HTR-8/SVneo (cell line): Measurements from ENCODE around the gene GPBP1L1.
"Not testable (repeated sequence)": the region's sequence is repeated elsewhere in the genome, so short reads cannot be mapped to it uniquely, and the experiment has no call there.

ENCODE experiments used
- DNase-seq: peaks from one replicate; pipeline ENCODE4 v3.0.0; 2011; ENCODE audit warnings: low spot score, mixed read lengths; ENCODE audit not compliant: insufficient read length
- FAIRE-seq: peaks from 2 replicates; lab custom pipeline; 2011; peaks lifted over from hg19 to GRCh38; lab: Jason Lieb, UNC

Gene GPBP1L1

DNA sequence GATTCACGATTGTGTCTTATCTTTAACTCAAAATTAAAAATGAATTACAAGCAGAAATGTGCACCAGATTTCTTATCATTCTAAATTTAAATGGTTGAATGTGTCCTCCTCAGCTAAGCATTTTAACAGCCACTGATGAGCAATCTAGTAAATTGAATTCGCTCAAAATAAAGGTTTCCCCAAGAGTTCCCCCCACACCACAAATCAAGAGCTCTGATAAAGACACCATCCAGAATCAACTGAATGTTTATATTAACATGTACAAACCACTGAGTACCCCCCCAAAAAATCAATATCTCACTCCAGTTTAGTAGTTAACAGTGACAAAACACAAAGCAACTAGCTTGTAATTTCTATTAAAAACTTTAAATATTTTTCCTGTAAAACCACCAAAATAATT, 1.9 kb downstream of the GPBP1L1 start:
- FAIRE-seq: no peak

GRCh38 chr1:45682942-45683341, 3.4 kb downstream of the GPBP1L1 start:
- FAIRE-seq: no peak

More for the DNA sequence above, 1.9 kb downstream of the GPBP1L1 start:
- no peak for DNase-seq

DNA sequence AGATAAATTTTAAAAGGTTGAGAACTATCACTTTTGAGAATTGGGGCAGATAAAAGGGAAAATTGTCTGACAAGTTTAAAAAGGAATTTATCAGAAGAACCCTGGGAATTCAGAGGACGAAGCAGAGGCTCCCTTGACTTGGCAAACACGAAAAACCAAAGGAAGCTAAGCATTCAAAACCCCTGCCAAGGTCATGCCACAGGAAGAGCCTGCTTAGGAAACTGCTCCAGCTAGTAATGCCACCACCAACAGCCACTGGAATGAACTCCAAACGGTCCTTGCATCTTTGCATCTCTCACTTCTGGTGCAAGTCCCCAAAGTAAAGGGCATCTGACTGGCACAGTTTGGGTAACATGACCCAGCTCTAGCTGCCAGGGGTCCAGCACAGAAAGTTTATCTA, 7.2 kb downstream of the GPBP1L1 start:
- no peak for FAIRE-seq
- no peak for DNase-seq

More at GRCh38 chr1:45682942-45683341, 3.4 kb downstream of the GPBP1L1 start:
- no peak for DNase-seq

GRCh38 chr1:45678489-45678888, 7.8 kb downstream of the GPBP1L1 start:
- FAIRE-seq: no peak
- no peak for DNase-seq

GRCh38 chr1:45677751-45678245, 8.5 kb downstream of the GPBP1L1 start:
- DNase-seq: no peak
- FAIRE-seq: no peak

GRCh38 chr1:45676553-45676952, 9.8 kb downstream of the GPBP1L1 start:
- not testable (repeated sequence) for FAIRE-seq, DNase-seq

DNA sequence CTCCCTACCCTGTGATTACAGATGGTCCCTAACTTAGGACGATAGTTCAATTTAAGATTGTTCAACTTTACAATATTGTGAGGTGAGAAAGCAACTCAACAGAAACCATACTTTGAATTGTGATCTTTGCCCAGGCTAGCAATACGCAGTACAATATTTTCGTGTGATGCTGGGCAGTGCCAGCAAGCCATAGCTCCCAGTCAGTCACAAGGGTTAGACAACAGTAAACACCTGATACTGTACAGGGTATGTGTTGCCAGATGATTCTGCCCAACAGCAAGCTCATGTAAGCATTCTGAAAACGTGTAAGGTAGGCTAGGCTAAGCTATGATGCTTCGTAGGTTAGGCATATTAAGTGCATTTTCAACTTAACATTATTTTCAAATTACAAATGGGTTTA, 11.9 kb downstream of the GPBP1L1 start:
- DNase-seq (no peak), FAIRE-seq (no peak)

GRCh38 chr1:45673956-45674355, 12.4 kb downstream of the GPBP1L1 start:
- DNase-seq (no peak), FAIRE-seq (no peak)

DNA sequence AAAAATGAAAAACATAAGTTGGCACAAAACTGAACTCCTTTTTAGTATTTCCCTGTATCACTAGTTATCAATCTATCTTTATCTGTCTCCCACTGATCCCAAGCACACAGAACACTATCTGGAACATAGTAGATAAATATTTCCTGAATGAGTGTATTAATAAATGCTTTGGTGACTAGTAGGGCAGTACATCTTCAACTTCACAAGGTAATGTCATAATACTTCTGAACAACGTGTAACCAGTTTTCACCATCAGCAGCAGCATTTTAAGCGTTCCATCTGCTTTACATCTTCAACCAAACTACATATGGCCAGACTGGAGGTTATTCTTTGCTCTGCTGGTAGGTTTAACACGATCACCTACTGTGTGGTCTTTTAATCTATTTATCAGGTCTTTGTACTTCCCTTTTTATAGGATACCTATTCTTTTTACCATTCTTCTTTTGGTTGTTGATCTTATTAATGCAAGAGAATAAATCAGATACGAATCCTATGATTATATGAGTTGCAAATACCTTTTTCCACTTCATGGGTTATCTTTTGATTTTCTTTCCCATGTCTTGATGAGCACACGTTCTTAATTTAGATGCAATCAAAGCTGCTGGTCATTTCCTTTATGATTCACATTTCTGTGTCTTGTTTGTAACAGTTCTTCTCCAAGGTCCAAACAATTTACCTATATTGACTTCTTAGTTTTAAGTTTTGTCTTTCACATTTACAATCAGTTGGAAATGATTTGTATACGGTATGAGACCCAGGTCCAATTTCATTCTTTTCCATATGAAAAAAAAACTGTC, 16.3 kb downstream of the GPBP1L1 start:
- DNase-seq: no peak
- no peak for FAIRE-seq

DNA sequence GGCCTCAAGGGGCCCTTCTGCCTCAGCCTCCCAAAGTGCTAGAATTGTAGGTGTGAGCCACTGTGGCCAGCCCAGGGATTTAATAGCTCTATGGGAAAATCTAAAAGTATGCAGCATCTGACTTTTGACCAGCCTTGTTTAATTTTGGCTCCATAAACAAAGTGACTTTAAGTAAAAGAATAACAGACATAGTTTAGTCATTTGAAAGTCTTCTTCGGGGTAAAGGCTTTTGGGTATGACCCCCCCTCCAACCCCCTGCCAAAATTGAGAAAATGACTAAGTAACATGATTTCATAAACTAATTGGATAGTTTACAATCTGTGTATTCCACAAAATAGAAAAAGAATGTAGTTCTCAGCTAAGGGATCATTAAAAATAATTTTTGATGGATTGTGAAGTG, 17.0 kb downstream of the GPBP1L1 start:
- FAIRE-seq (no peak), DNase-seq (no peak)

GRCh38 chr1:45668526-45668925, 17.8 kb downstream of the GPBP1L1 start:
- DNase-seq (no peak), FAIRE-seq (no peak)

DNA sequence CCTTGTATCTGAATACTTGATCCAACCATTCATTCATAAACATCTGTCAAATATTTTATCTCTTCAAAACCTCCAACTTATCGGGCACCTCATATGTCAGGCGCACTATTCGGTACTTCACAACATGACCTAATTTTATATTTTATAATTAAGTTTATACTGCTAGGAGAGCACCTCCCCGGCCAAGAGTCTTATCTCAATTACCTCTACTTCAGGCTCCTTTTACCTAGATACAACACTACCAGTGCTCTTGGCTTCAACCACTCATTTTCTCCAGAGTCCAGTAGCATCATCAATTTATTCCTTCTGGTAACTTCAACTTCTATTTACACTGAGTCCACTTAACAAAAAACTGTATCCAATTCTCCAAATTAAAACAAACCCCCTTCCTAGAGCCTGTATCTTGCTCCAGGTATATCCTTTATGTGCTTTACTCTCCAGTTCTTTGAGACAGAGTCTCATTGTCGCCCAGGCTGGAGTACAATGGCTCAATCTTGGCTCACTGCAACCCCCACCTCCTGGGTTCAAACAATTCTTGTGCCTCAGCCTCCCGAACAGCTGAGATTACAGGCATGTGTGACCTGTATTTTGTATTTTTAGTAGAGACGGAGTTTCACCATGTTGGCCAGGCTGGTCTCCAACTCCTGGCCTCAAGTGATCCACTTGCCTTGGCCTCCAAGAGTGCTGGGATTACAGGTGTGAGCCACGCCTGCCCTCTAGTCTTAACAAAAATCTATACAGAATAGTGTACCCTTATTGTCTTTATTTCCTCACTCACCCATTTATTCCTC, 18.8 kb downstream of the GPBP1L1 start:
- FAIRE-seq (no peak), DNase-seq (no peak)

DNA sequence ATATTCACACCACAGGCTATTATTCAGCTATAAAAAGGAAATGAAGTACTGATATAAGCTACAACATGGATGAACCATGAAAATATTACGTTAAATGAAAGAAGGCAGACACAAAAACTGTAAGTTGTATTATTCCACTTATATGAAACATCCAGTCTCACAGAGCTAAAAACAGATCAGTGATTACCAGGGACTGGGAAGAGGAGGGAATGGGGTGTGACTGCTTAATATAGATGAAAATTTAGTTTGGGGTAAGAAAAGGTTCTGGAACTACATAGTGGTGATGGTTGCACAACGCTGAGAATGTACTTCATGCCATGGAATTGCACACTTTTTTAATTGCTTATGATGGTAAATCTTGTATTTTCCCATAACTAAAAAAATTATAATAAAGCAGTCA, 19.5 kb downstream of the GPBP1L1 start:
- DNase-seq (no peak), FAIRE-seq (no peak)

- FAIRE-seq (no peak), DNase-seq (no peak)
Observed at GRCh38 chr1:45660336-45660735, 26.0 kb downstream of the GPBP1L1 start.

GRCh38 chr1:45659222-45659621, 27.1 kb downstream of the GPBP1L1 start:
- DNase-seq (no peak), FAIRE-seq (no peak)

GRCh38 chr1:45658171-45658570, 28.2 kb downstream of the GPBP1L1 start:
- DNase-seq (no peak), FAIRE-seq (no peak)

- DNase-seq: no peak
Observed at GRCh38 chr1:45656573-45657226, 29.6 kb downstream of the GPBP1L1 start.

GRCh38 chr1:45654540-45655280, 31.6 kb downstream of the GPBP1L1 start:
- no peak for FAIRE-seq
- DNase-seq: no peak

More at GRCh38 chr1:45656573-45657226, 29.6 kb downstream of the GPBP1L1 start:
- FAIRE-seq: no peak

- DNase-seq (no peak), FAIRE-seq (no peak)
Observed at GRCh38 chr1:45647248-45648021, 38.9 kb downstream of the GPBP1L1 start.
